Measurements from ENCODE around the gene C11orf71.

GRCh38 chr11:114350022-114350421 lies 50.3 kb downstream of the C11orf71 start:
- TF ChIP-seq, protein P1, sequence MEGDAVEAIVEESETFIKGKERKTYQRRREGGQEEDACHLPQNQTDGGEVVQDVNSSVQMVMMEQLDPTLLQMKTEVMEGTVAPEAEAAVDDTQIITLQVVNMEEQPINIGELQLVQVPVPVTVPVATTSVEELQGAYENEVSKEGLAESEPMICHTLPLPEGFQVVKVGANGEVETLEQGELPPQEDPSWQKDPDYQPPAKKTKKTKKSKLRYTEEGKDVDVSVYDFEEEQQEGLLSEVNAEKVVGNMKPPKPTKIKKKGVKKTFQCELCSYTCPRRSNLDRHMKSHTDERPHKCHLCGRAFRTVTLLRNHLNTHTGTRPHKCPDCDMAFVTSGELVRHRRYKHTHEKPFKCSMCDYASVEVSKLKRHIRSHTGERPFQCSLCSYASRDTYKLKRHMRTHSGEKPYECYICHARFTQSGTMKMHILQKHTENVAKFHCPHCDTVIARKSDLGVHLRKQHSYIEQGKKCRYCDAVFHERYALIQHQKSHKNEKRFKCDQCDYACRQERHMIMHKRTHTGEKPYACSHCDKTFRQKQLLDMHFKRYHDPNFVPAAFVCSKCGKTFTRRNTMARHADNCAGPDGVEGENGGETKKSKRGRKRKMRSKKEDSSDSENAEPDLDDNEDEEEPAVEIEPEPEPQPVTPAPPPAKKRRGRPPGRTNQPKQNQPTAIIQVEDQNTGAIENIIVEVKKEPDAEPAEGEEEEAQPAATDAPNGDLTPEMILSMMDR (conservative IDR thresholded peaks at IDR 0.05): no peak
- TF ChIP-seq EZH2 (IDR thresholded peaks at IDR 0.05; ENCODE audit: low read depth): no peak
